ENCODE results near the gene CBLC. TPM values are rescaled to one million over a fixed set of nuclear protein-coding genes. Genes with fewer than 3 reads are reported as not detected.
"Not testable (repeated sequence)": the region's sequence is repeated elsewhere in the genome, so short reads cannot be mapped to it uniquely, and the experiment has no call there.

The CBLC gene
- total and polyA plus RNA-seq, 8 donors = 3.1 to 6.1 (median 4.2) TPM

DNA sequence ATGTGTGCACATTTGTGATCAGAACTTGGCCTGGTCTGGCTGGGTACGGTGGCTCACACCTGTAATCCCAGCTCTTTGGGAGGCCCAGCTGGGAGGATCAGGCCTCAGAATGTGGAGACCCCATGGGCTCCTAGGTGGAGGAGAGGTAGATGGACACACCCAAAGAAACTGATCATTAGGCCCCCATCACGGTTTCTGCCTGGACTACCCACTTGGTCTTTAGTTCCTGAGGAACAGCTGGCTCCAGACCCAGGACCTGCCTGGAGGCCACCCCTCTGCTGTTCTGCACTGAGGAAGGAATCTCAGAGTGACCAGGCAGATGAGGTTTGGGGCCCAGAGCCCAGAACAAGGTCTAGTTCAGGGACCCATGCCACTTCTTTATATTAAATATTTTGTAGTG lies 1.5 kb downstream of the CBLC start:
- TF ChIP-seq, protein P1, sequence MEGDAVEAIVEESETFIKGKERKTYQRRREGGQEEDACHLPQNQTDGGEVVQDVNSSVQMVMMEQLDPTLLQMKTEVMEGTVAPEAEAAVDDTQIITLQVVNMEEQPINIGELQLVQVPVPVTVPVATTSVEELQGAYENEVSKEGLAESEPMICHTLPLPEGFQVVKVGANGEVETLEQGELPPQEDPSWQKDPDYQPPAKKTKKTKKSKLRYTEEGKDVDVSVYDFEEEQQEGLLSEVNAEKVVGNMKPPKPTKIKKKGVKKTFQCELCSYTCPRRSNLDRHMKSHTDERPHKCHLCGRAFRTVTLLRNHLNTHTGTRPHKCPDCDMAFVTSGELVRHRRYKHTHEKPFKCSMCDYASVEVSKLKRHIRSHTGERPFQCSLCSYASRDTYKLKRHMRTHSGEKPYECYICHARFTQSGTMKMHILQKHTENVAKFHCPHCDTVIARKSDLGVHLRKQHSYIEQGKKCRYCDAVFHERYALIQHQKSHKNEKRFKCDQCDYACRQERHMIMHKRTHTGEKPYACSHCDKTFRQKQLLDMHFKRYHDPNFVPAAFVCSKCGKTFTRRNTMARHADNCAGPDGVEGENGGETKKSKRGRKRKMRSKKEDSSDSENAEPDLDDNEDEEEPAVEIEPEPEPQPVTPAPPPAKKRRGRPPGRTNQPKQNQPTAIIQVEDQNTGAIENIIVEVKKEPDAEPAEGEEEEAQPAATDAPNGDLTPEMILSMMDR (IDR thresholded peaks at IDR 0.05) = no peak
- ATAC-seq (no peak), DNase-seq (no peak)
- no peaks in the 10 kb centered on the region for H3K9me3 ChIP-seq
- H3K4me1 ChIP-seq = peaks cover 3 to 7% of the 10 kb centered on the region in 2 donors
- intact Hi-C loops (cut with DNase I) = no loop called here
- no peak overlapping the region for H3K27ac ChIP-seq
- H3K36me3 ChIP-seq = no peaks in the 10 kb centered on the region
- H3K27me3 ChIP-seq = peaks cover 0 to 9% of the 10 kb centered on the region in 2 donors
- H3K4me3 ChIP-seq = no peak overlapping the region

- DNase-seq; H3K27me3 ChIP-seq; H3K36me3 ChIP-seq; ATAC-seq; H3K9me3 ChIP-seq; intact Hi-C loops (cut with DNase I); H3K4me3 ChIP-seq; H3K27ac ChIP-seq: not testable (repeated sequence)
- peaks cover 3 to 14% of the 10 kb centered on the region in 2 donors for H3K4me1 ChIP-seq
Measured at GRCh38 chr19:44781694-44782093, 4.0 kb downstream of the CBLC start.

GRCh38 chr19:44782729-44783128 lies 5.0 kb downstream of the CBLC start:
- no peaks in the 10 kb centered on the region for H3K9me3 ChIP-seq
- H3K27ac ChIP-seq = no peak overlapping the region
- intact Hi-C loops (cut with DNase I) = no loop called here
- no peaks in the 10 kb centered on the region for H3K36me3 ChIP-seq
- H3K27me3 ChIP-seq = peaks cover 0 to 5% of the 10 kb centered on the region in 2 donors
- TF ChIP-seq, protein P1 (IDR thresholded peaks at IDR 0.05) = no peak
- no peak overlapping the region for H3K4me3 ChIP-seq
- peaks cover 2 to 13% of the 10 kb centered on the region in 2 donors for H3K4me1 ChIP-seq
- DNase-seq (no peak), ATAC-seq (no peak)

GRCh38 chr19:44783545-44783944 lies 5.9 kb downstream of the CBLC start:
- no peak overlapping the region for H3K4me3 ChIP-seq
- H3K9me3 ChIP-seq = no peaks in the 10 kb centered on the region
- H3K4me1 ChIP-seq = peaks cover 0 to 9% of the 10 kb centered on the region in 2 donors
- ATAC-seq (no peak), DNase-seq (no peak)
- TF ChIP-seq, protein P1 (IDR thresholded peaks at IDR 0.05) = no peak
- intact Hi-C loops (cut with DNase I) = no loop called here
- H3K36me3 ChIP-seq = no peaks in the 10 kb centered on the region
- H3K27me3 ChIP-seq = no peaks in the 10 kb centered on the region
- H3K27ac ChIP-seq = no peak overlapping the region

GRCh38 chr19:44785271-44785670 lies 7.6 kb downstream of the CBLC start:
- intact Hi-C loops (cut with DNase I) = no loop called here
- ATAC-seq = no peak
- no peak overlapping the region for H3K27ac ChIP-seq
- H3K4me3 ChIP-seq = no peak overlapping the region
- no peaks in the 10 kb centered on the region for H3K9me3 ChIP-seq
- TF ChIP-seq, protein P1 (IDR thresholded peaks at IDR 0.05) = no peak
- H3K4me1 ChIP-seq = peaks cover 0 to 9% of the 10 kb centered on the region in 2 donors
- no peak for DNase-seq
- no peaks in the 10 kb centered on the region for H3K36me3 ChIP-seq
- H3K27me3 ChIP-seq = no peaks in the 10 kb centered on the region

- intact Hi-C loops (cut with DNase I) = no loop called here
- H3K9me3 ChIP-seq = no peaks in the 10 kb centered on the region
- DNase-seq (no peak), ATAC-seq (no peak)
- no peaks in the 10 kb centered on the region for H3K27me3 ChIP-seq
- H3K36me3 ChIP-seq = no peaks in the 10 kb centered on the region
- H3K4me3 ChIP-seq = no peak overlapping the region
- TF ChIP-seq, protein P1 (IDR thresholded peaks at IDR 0.05) = no peak
- H3K27ac ChIP-seq = no peak overlapping the region
- peaks cover 0 to 9% of the 10 kb centered on the region in 2 donors for H3K4me1 ChIP-seq
Measured at GRCh38 chr19:44785993-44786392, 8.3 kb downstream of the CBLC start.

Data from left lung (tissue), 10 donors.